Thyroid gland (tissue), 4 donors: Measurements from ENCODE around the gene GLCE.

Experiments used
- CTCF ChIP-seq, 6 experiments: fragments of 200-600 bp in 3 of 6; fragments of 450-650 bp in 3 of 6; sonication (generic) in 3 of 6; IDR thresholded peaks; one replicate each; pipeline ENCODE4 v1.5.1; 2016 to 2019; ENCODE audit warnings: antibody characterized with exemption in 6 of 6, mild to moderate bottlenecking in 2 of 6, inconsistent platforms in 1 of 6, moderate library complexity in 1 of 6
- POLR2A ChIP-seq, 2 donors: fragments of 450-650 bp; IDR thresholded peaks; one replicate each; pipeline ENCODE4 v1.6.1; 2017; ENCODE audit warnings: antibody characterized with exemption in 2 of 2, mild to moderate bottlenecking in 2 of 2, moderate library complexity in 1 of 2

GRCh38 chr15:69194854-69195253 is 34.4 kb downstream of the GLCE start:
- TF ChIP-seq CTCF (IDR thresholded peaks at IDR 0.05) (no peak), POLR2A (IDR thresholded peaks at IDR 0.05) (no peak)
